C4-2B (cell line): ENCODE results near the gene DHDDS.

Source experiments
- H3K27ac ChIP-seq: fragments of 450-650 bp; 2 replicates; pipeline ENCODE4 v1.5.1; 2017
- CTCF ChIP-seq: fragments of 450-650 bp; conservative IDR thresholded peaks from 2 replicates; pipeline ENCODE4 v1.5.1; 2017; ENCODE audit warnings: mild to moderate bottlenecking
- ZFX ChIP-seq: fragments of 450-650 bp; IDR thresholded peaks from 2 replicates; pipeline ENCODE4 v1.6.1; 2017

The DHDDS gene

GRCh38 chr1:26517766-26518049 lies 85.6 kb downstream of the DHDDS start:
- H3K27ac ChIP-seq = no peak overlapping the region
- TF ChIP-seq CTCF (no peak), ZFX (no peak)

- H3K27ac ChIP-seq = no peak overlapping the region
- TF ChIP-seq CTCF (no peak), ZFX (no peak)
Observed at GRCh38 chr1:26518355-26518754, 86.2 kb downstream of the DHDDS start.

- TF ChIP-seq CTCF (no peak), ZFX (no peak)
- no peak overlapping the region for H3K27ac ChIP-seq
Observed at GRCh38 chr1:26520339-26520738, 88.2 kb downstream of the DHDDS start.
